Fibroblast of lung (primary cell): ENCODE results near the gene ABCF2.

Source experiments
- EZH2 ChIP-seq: IDR thresholded peaks from 2 replicates; pipeline ENCODE4 v1.5.1; 2012; ENCODE audit warnings: low read length, control low read depth, mild to moderate bottlenecking; ENCODE audit errors: missing control alignments
- TF ChIP-seq, protein P1 (sequence below), 2 donors: IDR thresholded peaks in 1 of 2; conservative IDR thresholded peaks in 1 of 2; 1 replicate in 1 of 2; 2 replicates in 1 of 2; pipeline ENCODE4 v1.5.1; 2011 to 2012; ENCODE audit warnings: low read length in 2 of 2, control low read depth in 1 of 2, inconsistent platforms in 1 of 2, low read depth in 1 of 2, mild to moderate bottlenecking in 1 of 2

DNA sequence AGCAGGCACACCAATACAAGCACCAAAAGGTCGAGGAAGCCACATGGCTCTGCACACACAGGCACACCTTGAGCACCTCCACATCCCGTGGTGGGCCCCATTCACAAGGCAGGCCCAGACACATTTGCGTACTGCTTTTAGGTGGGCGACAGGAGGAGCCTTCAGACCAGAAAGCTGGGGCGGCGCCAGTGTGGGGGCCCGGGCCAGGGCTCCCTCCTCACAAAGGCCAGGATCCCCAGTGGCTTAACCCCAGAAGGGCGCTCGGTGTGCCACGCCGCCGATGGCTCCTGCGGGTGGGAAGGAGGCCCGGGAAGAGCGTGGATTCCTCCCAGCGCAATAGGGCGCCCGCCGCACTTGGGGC lies 24.3 kb upstream of the ABCF2 start:
- TF ChIP-seq, protein P1, sequence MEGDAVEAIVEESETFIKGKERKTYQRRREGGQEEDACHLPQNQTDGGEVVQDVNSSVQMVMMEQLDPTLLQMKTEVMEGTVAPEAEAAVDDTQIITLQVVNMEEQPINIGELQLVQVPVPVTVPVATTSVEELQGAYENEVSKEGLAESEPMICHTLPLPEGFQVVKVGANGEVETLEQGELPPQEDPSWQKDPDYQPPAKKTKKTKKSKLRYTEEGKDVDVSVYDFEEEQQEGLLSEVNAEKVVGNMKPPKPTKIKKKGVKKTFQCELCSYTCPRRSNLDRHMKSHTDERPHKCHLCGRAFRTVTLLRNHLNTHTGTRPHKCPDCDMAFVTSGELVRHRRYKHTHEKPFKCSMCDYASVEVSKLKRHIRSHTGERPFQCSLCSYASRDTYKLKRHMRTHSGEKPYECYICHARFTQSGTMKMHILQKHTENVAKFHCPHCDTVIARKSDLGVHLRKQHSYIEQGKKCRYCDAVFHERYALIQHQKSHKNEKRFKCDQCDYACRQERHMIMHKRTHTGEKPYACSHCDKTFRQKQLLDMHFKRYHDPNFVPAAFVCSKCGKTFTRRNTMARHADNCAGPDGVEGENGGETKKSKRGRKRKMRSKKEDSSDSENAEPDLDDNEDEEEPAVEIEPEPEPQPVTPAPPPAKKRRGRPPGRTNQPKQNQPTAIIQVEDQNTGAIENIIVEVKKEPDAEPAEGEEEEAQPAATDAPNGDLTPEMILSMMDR (conservative IDR thresholded peaks at IDR 0.05 in 1 of 2, IDR thresholded peaks at IDR 0.05 in 1 of 2; ENCODE audit: low read depth in 1 of 2, low read length in 2 of 2): no peak
- TF ChIP-seq EZH2: no peak
